ENCODE measurements around the gene STXBP5L.
"Not testable (repeated sequence)": the region's sequence is repeated elsewhere in the genome, so short reads cannot be mapped to it uniquely, and the experiment has no call there.

STXBP5L gene

GRCh38 chr3:121063628-121064027 lies 155.6 kb downstream of the STXBP5L start:
- DNase-seq = no peak

GRCh38 chr3:121064121-121064520 lies 156.1 kb downstream of the STXBP5L start:
- no peak for DNase-seq

- no peak for DNase-seq
Measured at GRCh38 chr3:121072133-121072532, 164.1 kb downstream of the STXBP5L start.

GRCh38 chr3:121073011-121073410 lies 165.0 kb downstream of the STXBP5L start:
- no peak for DNase-seq

- DNase-seq = no peak
Measured at GRCh38 chr3:121075191-121075590, 167.2 kb downstream of the STXBP5L start.

GRCh38 chr3:121078378-121079101 lies 170.5 kb downstream of the STXBP5L start:
- DNase-seq = not testable (repeated sequence)

- DNase-seq = no peak
Measured at GRCh38 chr3:121096953-121097352, 188.9 kb downstream of the STXBP5L start.

- DNase-seq = not testable (repeated sequence)
Measured at GRCh38 chr3:121111086-121111485, 203.1 kb downstream of the STXBP5L start.

- DNase-seq = no peak
Measured at GRCh38 chr3:121111914-121112612, 204.1 kb downstream of the STXBP5L start.

- DNase-seq = no peak
Measured at GRCh38 chr3:121126033-121126706, 218.2 kb downstream of the STXBP5L start.

GRCh38 chr3:121126707-121127035 lies 218.7 kb downstream of the STXBP5L start:
- DNase-seq = no peak

GRCh38 chr3:121152573-121152972 lies 244.6 kb downstream of the STXBP5L start:
- no peak for DNase-seq

- no peak for DNase-seq
Measured at GRCh38 chr3:121153851-121154250, 245.8 kb downstream of the STXBP5L start.

- DNase-seq = no peak
Measured at GRCh38 chr3:121155028-121155427, 247.0 kb downstream of the STXBP5L start.

GRCh38 chr3:121165397-121165837 lies 257.4 kb downstream of the STXBP5L start:
- DNase-seq = no peak

GRCh38 chr3:121167374-121168139 lies 259.6 kb downstream of the STXBP5L start:
- DNase-seq = no peak

- DNase-seq = no peak
Measured at GRCh38 chr3:121175083-121175482, 267.1 kb downstream of the STXBP5L start.

- DNase-seq = not testable (repeated sequence)
Measured at GRCh38 chr3:121190626-121191025, 282.6 kb downstream of the STXBP5L start.

GRCh38 chr3:121202573-121202972 lies 294.6 kb downstream of the STXBP5L start:
- DNase-seq = no peak

- DNase-seq = no peak
Measured at GRCh38 chr3:121223116-121223515, 315.1 kb downstream of the STXBP5L start.

GRCh38 chr3:121228971-121229370 lies 321.0 kb downstream of the STXBP5L start:
- DNase-seq = no peak

- not testable (repeated sequence) for DNase-seq
Measured at GRCh38 chr3:121230194-121230593, 322.2 kb downstream of the STXBP5L start.

GRCh38 chr3:121231872-121232271 lies 323.9 kb downstream of the STXBP5L start:
- DNase-seq = no peak
